Stimulated activated CD4-positive, alpha-beta T cell treated with anti-CD3 and anti-CD28 coated beads, Interleukin-1b, Interleukin-23, amount 100 ng/mL, for 4 hours (primary cell): Measurements from ENCODE around the gene GUCY1A2.

ENCODE experiments used
- DNase-seq, 2 donors: peaks; one replicate each; pipeline ENCODE4 v3.0.0-alpha.2; 2020; ENCODE audit warnings: low read depth in 2 of 2

Gene GUCY1A2

DNA sequence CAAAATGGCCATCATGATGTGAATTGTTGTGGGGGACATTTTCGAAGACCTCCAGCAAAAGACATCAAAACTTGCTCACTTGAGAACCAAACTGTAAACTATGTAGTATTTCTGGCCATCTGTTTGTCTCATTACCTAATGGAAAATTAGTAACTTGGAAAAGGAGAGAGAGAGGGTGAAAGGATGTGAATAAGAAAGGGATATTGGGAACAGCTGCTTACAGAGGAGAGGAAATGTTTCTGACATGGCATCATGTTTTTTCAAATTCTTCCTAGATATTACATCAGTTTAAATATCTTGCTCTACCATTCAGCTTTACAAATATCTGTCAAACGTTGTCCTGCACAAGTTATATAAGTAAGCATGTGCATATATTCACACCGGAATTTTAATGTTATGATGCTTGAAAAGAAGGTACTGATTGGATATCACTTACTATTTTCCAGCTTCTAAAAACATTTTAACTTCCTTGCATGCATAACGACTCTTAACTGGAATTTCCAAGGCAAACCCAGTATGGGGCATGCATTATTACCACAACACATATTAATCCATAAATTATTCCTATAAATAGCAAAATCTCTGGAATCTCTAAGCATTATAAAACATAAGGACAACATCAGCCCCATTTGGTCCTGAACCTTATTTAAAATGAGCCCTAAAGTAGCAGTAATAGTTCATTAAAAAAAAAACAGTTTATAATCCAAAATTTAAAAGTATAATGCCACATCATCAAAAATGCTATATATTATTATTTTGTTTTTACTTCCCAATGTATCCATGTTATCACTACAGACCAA lies 20.0 kb downstream of the GUCY1A2 start:
- DNase-seq: no peak

GRCh38 chr11:106997227-106997626 lies 21.0 kb downstream of the GUCY1A2 start:
- no peak for DNase-seq

DNA sequence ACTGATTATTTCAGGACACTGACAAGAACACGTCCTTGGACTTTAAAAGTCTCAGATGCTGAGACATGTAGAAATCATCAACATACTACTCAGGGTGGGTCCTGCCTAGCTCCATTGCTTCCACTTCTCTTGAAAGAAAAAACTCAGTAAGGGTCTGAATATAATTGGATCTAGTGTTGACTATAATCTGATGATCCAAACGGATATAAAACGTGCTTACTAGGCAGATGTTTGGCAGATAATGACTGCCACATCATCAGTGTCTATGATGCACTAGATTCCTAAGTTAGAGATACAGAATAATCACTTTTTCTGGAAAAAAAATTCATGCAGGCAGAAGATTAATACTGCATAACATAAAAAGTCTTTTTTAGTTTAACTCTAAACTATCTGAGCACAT lies 21.6 kb downstream of the GUCY1A2 start:
- DNase-seq: no peak

DNA sequence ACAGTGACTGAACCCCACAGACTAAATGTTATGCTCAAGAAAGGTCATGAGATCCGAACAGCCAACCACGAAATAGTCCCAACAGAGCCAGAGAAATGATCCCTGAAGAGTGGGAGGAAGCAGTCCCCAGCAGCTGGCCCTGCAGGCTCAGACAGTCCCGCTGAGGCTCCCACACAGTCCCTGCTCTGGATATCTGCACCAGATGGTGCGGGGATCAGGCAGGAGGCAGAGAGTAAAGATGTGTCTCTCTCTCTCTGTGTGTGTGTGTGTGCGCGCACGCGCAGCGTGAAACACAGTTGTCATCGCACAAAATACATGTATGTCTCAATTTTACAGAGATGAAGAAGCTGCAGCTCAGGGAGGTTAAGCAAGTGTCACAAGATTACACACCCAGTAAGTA lies 27.9 kb downstream of the GUCY1A2 start:
- no peak for DNase-seq

GRCh38 chr11:106989078-106989455 lies 29.2 kb downstream of the GUCY1A2 start:
- no peak for DNase-seq

DNA sequence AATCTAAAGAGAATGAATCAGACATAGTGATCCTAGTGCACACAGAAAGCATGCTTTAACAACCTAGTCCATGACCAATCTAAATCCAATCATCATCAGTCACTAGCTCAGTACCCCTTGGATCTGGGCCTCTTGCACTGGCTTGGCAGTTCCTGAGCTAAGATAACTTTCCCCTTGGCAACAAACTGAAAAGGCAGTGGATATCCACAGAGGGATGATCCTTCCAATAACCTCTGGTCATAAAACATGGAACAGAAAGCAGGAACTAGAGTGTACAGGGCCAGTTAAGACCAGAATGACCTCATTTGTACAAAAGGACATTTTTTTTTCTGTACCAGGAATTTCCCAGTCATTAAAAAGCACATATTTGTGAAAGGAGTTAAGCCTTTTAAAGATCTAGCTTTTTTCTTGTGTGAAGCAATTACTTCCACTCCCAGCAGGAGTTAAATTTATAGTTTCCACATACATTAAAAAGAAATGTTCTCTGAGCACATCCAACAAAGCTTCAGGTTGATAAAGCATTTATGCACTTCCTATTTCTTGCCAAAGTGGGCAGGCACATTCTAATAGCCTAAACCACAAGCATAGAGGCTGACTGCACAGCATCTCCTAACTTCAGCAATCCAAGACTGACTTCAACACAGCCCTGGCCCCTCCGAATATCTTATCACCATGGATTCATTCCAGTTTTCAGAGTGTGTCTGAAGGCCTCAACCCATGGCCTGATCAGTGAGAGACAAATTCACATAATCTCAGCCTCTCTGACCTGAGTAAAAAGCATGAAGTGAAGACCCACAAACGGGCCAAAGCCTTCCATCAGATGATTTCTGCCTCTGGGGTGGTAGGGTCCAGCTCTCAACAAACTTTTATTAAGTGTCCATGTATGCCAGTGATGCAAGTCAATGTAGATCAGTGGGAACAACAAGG lies 29.9 kb downstream of the GUCY1A2 start:
- no peak for DNase-seq

- no peak for DNase-seq
These were observed 31.6 kb downstream of the GUCY1A2 start for GRCh38 chr11:106986673-106987072.

DNA sequence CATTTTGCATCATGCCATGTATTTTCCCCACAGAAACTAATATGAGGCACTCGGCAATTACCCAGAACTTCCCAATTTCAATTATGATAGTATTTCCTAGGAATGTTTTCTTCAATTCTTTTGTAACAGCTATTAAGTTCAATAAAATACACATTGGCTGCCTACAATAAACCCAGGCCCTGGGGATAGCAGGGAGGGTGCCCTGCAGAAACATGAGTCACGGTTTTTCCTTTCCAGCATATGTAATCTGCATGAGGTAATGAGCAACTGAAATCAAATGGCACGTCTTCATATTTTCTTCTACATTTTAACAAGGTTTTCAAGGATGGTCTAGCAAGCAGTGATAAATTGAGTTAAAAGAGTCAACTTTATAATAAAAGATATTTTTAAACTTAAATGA lies 32.0 kb downstream of the GUCY1A2 start:
- no peak for DNase-seq

DNA sequence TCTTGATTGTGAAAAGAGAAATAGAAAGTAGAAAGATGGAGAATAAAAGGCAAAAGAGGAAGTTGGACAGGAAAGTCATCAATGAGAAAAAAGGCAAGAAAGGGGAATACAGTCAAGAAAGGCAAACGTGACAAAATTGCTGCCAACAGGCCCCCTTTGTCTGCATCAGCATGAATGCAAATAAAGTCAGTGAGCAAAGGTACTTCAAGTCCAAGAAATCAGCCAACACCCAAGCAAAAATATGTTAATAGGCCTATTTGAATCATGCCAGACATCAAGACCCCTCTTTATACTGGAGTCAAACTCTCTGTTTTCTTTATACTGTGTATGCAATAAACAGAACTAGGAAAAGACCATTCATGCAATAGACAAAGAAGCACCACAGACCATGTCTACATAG lies 34.3 kb downstream of the GUCY1A2 start:
- no peak for DNase-seq

- no peak for DNase-seq
These were observed 35.0 kb downstream of the GUCY1A2 start for GRCh38 chr11:106983261-106983660.

GRCh38 chr11:106974831-106975230 lies 43.4 kb downstream of the GUCY1A2 start:
- no peak for DNase-seq

- DNase-seq: no peak
These were observed 46.4 kb downstream of the GUCY1A2 start for GRCh38 chr11:106971864-106972263.

GRCh38 chr11:106969644-106970355 lies 48.5 kb downstream of the GUCY1A2 start:
- DNase-seq: no peak

GRCh38 chr11:106962995-106963394 lies 55.3 kb downstream of the GUCY1A2 start:
- DNase-seq: no peak

DNA sequence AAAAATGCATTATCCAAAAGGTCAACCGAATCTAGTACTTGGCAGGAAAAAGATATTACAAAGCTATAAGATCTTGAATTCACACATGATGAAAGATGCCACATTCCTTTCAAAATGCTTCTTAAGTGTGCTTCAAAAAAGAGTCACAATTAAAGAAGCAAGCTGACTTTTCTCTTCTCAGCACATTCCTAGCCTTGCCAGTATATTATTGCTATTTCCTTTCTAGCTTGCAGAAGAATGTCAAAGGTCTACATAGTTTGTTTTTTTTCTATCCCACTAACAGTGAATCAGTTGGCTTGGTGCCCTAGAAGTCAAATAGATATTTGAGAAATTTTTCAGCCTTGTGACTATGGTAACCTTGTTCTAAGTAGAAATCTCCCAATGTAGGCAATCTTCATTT lies 56.8 kb downstream of the GUCY1A2 start:
- DNase-seq: no peak

GRCh38 chr11:106961048-106961447 lies 57.2 kb downstream of the GUCY1A2 start:
- DNase-seq: no peak

- no peak for DNase-seq
These were observed 58.5 kb downstream of the GUCY1A2 start for GRCh38 chr11:106959800-106960199.

DNA sequence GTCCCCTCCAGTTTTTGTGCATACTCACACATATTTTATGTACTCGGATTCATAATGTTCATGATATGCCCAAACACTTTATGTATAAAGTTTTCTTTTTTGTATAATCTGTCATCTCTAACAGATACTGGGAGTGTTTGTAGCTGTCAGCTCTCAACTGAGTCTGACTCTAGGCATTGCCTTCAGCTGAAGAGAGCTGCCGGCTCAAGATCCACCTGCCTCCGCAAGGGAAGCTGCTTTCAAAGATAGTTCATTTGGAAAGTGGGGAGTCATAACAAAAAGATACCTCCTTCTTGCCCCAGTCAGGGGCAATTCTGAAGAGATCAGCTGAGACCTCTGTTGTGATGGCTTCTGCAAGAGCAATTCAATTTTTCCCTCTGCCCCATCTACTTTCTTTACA lies 58.9 kb downstream of the GUCY1A2 start:
- no peak for DNase-seq

GRCh38 chr11:106958517-106959248 lies 59.6 kb downstream of the GUCY1A2 start:
- no peak for DNase-seq

DNA sequence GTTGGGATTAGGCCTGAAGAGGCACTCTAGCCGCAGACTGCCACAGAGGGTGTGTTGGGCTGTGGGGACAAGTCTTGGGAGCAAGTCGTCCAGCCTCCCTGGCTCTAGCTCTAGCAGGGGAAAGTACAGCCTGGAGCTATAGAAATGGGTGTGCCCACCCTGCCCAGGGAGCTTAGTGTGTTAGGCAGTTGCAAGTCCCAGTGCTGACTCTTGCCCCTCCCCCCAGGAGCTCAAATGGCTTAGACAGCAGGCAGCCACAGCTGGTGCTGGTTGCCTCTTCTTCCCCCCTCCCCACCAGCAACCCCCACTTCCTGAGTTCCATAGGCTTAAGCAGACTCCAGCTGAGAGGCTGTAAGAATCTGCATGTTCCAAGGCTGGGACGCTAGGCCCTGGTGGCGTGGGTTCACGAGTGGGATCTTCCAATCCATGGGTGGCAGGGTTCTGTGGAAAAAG lies 61.2 kb downstream of the GUCY1A2 start:
- no peak for DNase-seq

DNA sequence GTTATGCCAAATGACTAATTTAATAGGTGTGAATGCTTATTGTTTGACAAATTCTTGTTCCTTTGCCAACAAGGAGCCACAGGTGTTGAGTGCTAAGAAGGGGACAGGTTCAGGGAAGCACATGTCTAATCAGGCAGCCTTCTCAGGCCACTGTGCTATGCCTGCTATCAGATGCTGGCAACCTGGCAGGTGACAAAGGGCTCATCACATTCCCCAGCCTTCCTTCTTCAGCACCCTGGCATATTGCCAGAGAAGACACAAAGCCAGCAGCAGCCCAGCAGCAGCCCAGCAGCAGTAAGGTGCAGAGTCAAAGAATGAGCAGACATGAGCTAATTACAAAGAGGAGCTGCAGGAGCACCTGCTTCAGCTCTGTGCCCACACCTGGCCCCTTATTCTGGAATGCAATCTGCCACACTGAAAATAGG lies 68.2 kb downstream of the GUCY1A2 start:
- no peak for DNase-seq
